Keratinocyte (primary cell): Measurements from ENCODE around the gene CALHM5.

Experiments used
- CTCF ChIP-seq, 3 experiments: IDR thresholded peaks in 1 of 3; conservative IDR thresholded peaks in 1 of 3; optimal IDR thresholded peaks in 1 of 3; 2 replicates in 2 of 3; 3 replicates in 1 of 3; pipeline versions ENCODE3 to v1.5.1; 2011; ENCODE audit warnings: low read length in 3 of 3, mild to moderate bottlenecking in 3 of 3, moderate library complexity in 2 of 3, control low read depth in 1 of 3, inconsistent platforms in 1 of 3; ENCODE audit not compliant: insufficient read depth in 2 of 3; ENCODE audit errors: extremely low read depth in 1 of 3
- EZH2 ChIP-seq: IDR thresholded peaks from one replicate; pipeline ENCODE4 v1.6.1; 2012; ENCODE audit warnings: inconsistent platforms, mild to moderate bottlenecking, low read length, moderate library complexity

GRCh38 chr6:116500969-116501433 is 10.4 kb upstream of the CALHM5 start:
- no peak for TF ChIP-seq CTCF (optimal IDR thresholded peaks at IDR 0.05 in 1 of 3, IDR thresholded peaks at IDR 0.05 in 1 of 3, conservative IDR thresholded peaks at IDR 0.05 in 1 of 3; ENCODE audit: extremely low read depth in 1 of 3, insufficient read depth in 2 of 3, low read length in 3 of 3)
- no peak for TF ChIP-seq EZH2
